Right lung (tissue), 5 donors: ENCODE results near the gene ATXN10. TPM values are rescaled to one million over a fixed set of nuclear protein-coding genes. Genes with fewer than 3 reads are reported as not detected.
A peak's percentile ranks its signal among the peaks of the same experiment; 100 is the strongest.

Experiments
- DNase-seq, 2 donors: peaks; one replicate each; pipeline ENCODE4 v3.0.0-alpha.2; 2013
- polyA plus RNA-seq, 5 donors: library from polyadenylated mRNA; unstranded; fragments of 120-200 nt; gene quantifications; one replicate each; pipeline versions ENCODE4 v1.2.1 to v1.2.3, GENCODE V29; 2013; ENCODE audit warnings: inconsistent platforms in 1 of 5, low replicate concordance in 1 of 5; ENCODE audit not compliant: insufficient read length in 5 of 5, insufficient read depth in 1 of 5

ATXN10 gene
- polyA plus RNA-seq, 5 donors, result 226 to 310 (median 249) TPM

- DNase-seq, result no peak
Measured at GRCh38 chr22:45752036-45752435, 80.4 kb downstream of the ATXN10 start.

DNA sequence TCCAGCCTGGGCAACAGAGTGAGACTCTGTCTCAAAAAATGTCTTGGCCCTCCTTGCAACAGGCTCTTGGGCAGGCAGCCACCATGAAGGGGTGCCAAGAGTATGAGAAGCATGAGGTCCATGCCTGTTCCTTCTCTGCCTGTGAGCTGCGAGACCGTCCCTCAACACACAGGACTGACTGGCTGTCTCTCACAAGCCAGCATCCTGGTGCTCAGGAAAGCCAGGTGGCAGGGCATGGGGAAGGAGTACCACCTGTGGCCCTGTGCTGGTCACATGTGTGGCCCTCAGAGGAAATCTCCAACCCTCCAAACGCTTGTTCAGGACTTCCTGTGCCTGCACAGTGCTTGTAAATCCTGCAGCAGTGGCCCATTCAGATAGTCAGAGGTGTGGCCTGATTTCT lies 83.2 kb downstream of the ATXN10 start:
- DNase-seq, result no peak

DNA sequence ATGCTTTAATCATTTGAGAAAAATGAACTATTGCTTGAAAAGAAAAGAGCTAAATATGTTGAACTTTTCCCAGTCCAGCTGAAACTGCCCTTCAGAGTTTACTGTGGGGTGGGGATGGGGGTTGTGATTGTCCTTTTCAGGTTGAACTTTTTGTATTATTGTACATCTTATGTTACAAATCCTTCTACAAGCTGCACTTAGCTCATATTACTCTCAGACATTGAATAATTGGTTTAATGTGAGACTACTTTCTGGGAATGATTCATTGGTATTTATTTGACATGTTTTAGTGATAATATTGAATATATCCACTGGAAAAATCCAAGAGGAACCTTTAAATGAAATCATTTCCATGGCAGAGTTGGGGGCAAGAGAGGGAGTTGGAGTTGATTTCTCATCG lies 84.9 kb downstream of the ATXN10 start:
- DNase-seq, result no peak

GRCh38 chr22:45757068-45757467 lies 85.4 kb downstream of the ATXN10 start:
- DNase-seq, result peak; percentile 73 to 77

- DNase-seq, result no peak
Measured at GRCh38 chr22:45757936-45758335, 86.3 kb downstream of the ATXN10 start.

DNA sequence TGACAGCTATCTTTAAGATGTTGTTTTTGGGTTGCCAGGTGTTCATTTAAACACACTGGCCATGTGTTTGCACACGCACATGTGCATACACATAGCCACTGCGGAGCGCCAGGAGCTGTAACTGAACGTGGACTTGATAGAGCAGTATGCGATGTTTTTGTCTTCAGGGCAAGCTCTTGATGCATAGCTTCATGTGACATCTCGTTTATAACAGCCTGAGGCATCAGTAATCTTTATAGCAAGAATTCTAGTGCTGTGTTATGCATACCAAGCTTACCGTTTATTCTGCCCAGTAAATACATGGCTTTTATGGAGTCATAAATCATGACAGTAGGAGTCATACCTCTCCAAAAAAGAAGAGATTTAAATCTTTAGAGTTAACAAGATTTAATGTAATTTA lies 87.0 kb downstream of the ATXN10 start:
- no peak for DNase-seq

DNA sequence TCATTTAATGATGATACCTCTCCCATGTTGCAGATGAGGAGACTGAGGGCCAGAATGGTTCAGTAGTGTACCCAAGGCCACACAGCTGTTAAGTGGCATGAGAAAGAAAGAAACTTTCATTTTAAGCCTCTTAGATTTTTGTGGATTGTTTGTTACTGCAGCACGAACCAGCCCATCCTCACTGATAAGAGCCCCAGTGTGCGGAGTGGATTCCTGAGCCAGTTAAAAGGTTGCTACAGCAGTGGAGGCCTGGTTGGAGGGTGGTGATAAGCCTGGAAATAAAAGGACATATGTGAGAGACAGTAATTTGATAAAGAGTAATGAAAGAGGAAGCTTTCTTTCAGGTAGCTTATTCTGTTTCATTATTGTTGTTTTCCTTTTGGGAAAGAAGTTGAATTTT lies 89.0 kb downstream of the ATXN10 start:
- no peak for DNase-seq

DNA sequence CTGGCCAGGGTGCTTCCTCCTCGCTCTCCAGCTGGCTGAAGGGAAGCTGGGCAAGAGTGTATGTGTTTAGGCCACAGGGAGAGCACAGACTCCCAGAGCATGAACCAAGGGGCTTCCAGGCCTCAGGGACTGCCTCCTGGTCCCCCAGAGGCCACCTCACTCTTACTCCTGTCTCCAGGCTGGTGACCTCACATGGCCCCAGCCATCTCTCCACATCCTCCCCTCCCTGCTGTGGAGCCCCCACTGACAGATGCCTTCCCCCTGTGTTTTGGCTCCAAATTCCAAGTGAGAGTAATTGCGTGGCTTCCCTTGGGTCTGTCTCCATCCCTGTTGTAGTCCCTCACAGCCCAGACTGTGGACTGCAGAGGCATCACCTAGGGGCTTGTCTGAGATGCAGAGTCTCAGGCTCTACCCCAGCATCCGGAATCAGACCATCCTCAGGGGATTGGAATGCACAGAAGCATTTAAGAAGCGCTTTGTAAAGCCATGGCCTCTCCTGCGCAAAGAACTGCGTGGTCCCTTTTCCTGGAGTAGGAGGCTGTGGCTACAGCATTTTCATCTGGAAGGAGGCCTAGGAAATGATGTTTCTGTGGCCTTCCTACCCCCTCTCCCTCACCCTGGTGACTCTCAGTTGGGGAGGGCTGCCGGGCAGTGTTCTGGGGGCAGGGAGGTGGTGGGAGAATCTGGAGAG lies 91.1 kb downstream of the ATXN10 start:
- no peak for DNase-seq

DNA sequence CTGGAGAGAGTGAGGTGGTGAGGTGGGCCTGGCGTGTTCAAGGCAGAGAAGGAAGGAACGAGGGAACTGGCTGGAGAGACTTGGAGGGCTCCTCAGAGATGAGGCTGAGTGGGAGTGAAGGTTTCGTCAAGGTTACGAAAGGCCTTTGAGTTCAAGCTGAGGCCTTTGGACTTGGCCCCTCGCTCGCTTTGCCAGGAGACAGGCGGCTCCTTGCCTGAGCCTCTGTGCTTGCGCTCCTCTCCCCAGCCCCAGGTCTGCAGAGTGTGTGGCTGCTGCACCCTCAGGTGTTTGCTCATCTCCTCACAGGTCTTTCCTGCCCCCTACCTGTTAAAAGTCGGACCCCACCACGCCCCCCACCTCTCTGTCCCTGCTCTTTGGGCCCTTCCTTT lies 91.6 kb downstream of the ATXN10 start:
- no peak for DNase-seq

- DNase-seq, result no peak
Measured at GRCh38 chr22:45768490-45768889, 96.9 kb downstream of the ATXN10 start.

- no peak for DNase-seq
Measured at GRCh38 chr22:45769569-45770210, 98.1 kb downstream of the ATXN10 start.

- no peak for DNase-seq
Measured at GRCh38 chr22:45770506-45770905, 98.9 kb downstream of the ATXN10 start.

DNA sequence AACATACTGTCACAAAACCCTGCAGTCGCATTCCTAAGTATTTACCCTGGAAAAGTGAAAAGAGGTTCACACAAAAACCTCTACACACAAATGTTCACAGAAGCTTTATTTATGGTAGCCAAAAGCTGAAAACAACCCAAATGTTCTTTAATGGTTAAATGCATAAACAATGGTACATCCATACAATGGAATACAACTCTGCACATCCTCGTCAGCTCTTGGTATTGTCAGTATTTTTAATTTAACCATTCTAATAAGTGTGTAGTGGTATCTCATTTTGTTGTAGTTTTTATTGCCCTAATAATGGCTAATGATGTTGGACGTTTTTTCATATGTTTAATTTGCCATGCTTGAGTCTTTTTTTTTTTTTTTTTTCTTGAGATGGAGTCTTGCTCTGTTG lies 99.4 kb downstream of the ATXN10 start:
- no peak for DNase-seq

GRCh38 chr22:45771711-45772110 lies 100.1 kb downstream of the ATXN10 start:
- no peak for DNase-seq

DNA sequence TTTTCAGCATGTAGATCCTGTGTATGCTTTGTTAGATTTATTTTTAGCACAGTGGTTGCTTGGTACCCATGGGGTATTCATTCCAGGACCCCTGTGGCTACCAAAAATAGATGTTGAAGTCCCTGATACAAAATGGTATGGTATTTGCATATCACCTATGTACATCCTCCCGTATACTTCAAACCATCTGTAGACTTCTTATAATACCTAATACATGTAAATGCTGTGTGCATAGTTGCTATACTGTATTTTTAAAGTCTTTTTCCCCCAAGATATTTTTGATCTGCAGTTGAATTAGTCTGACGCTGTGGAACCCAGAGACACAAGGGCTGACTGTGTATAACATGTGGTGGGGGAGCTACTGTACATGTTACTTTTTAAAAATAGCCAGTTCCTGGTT lies 101.1 kb downstream of the ATXN10 start:
- no peak for DNase-seq

DNA sequence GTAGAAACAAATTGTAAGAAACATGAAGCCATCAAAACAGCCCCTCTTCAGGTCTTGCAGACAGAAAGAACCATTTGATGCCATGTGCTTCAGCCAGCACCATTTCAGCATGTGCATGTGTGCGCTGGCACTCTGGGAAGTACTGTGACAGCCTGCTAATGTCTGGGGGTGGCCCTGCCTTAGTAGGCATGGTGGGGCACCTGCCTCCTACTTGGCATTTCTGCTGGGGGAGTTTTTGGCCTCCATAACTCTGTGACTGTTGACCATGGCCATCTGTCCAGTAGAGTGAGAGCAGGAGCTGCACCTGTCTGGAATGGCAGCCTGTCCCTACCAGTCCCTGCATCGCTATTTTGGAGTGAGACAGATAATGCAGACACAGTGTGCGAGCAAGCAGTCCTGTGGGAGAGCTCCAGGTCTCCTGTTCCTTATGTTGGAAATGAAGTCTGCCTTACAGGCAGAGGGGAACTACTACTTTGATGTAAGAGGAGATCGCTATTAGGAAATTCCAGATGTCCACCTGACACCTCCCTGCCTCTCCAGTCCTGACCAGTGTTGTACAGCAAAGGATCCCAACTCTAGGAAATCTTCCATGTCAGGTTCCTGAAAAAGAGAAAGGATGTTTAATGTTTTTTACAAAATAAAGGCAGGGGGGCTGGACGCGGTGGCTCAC lies 102.5 kb downstream of the ATXN10 start:
- no peak for DNase-seq

DNA sequence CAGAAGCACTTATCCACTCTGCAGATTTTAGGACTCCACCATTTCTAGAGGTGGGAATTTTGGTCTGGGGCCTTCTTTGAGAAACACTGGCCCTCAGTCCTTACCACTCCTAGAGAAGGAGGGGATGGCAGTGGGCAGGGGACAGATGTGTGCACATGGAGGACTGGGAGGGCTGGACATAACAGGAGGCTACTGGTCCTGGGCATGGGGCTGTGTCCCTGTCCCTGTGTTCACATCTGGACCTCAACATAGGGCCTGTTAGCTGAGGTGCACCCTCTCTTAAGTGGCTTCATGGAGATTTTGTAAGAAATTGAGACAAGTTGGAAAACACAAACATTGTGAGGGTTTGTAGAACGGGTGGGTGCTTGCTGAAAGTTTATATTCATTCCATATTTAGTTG lies 103.4 kb downstream of the ATXN10 start:
- DNase-seq, result no peak

GRCh38 chr22:45775569-45776312 lies 104.1 kb downstream of the ATXN10 start:
- no peak for DNase-seq

- DNase-seq, result no peak
Measured at GRCh38 chr22:45776313-45776585, 104.6 kb downstream of the ATXN10 start.

DNA sequence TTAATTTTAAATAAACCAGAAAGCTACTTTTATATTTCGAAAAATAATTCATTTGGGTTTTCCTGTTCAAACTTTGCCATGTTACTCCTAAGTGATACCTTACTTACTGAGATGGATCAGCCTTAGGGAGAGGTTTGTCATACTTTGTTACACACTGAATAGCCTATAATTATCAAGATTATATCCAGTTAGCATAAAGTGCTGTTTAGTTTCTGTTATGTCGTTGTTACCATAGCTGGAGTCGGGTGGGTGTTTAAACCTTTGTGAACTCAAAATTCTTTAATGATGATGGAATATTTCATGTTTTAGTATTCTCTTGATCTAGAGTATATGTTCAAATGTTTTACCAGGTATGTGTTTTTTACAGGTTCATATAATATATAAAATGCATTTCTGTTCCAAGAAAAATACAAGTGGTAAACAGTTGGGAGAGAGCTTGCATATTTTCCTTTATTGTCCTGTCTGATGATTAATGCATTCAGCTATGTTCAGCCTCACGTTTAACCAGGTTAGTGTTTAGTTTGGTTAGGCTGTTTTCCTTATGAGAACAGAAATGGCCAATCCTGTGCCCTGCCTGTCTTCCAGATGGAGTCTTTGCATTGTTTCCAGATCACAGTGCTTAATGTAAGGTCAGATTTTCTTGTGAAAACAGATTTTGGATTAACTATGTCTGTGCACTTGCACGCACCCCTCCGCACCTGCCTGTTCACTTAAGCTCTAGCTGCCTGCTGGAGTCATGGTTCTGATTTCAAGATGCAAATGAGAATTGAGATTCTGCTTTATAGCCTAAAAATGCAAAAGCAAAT lies 105.6 kb downstream of the ATXN10 start:
- DNase-seq, result no peak

- DNase-seq, result no peak
Measured at GRCh38 chr22:45777852-45778375, 106.3 kb downstream of the ATXN10 start.

DNA sequence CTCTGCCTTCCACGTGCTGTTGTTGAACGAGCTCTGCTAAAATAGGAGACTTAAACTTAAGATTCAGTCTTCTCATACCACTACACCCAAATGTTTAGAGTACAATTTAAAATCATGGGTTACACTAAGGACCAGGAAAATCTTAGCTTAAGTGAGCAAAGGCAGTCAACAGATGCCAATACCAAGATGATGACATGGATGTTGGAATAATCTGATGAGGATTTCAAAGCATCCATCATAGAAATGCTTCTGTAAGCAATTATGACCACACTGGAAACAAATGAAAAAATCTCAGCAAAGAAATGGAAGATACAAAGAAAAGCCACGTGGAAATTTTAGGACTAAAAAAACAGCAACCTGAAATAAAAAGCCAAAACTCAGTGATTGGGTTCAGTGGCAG lies 109.8 kb downstream of the ATXN10 start:
- DNase-seq, result no peak
